Activated T-helper 1 cell treated with anti-CD3 and anti-CD28 coated beads, Interleukin-2, amount 50 U/mL, for 16 hours (primary cell): ENCODE measurements around the gene C1orf105.

Source experiments
- DNase-seq, 2 donors: peaks; one replicate each; pipeline ENCODE4 v3.0.0-alpha.2; 2020; ENCODE audit warnings: low read depth in 1 of 2, low spot score in 1 of 2

C1orf105 gene

GRCh38 chr1:172395576-172395975 is 24.9 kb upstream of the C1orf105 start:
- DNase-seq: no peak

GRCh38 chr1:172397221-172397620 is 23.3 kb upstream of the C1orf105 start:
- DNase-seq: no peak

DNA sequence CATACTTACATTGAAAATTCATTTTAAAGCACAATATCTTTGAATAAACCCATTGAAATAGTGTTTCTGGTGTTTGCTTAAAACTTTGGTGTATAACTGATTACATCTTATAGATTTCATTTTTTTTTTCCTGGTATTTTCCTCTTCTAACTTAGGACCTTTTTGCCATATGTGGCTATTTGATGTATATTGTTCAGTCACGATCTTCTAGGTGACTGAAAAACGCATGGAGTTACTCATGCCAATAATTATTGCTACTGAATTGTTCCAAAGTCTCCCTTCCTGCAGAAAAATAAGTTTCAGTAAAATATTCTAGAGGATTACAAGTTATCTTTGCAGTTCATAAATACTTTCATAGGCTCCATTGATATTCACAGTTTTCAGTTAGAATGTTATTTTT is 22.9 kb upstream of the C1orf105 start:
- no peak for DNase-seq

DNA sequence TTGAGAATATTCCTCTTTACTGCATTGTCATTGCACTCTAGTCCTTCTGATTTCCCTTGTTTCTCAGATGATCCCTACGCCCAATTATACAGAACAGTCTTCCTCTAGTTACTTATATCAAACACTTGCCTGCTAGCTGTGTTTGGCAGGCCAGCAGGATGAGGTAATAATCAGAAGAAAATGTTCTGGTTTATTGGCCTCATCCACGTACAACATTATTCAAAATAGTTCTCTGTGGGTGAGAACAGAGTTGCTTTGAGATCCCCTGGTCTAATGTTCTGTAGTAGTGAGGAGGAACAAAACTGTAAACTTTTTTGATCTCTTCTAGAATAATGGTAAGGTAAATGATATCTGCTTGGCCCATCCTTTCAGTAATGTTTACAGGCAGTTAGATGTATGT is 22.3 kb upstream of the C1orf105 start:
- DNase-seq: no peak

GRCh38 chr1:172398970-172399755 is 21.3 kb upstream of the C1orf105 start:
- DNase-seq: no peak

DNA sequence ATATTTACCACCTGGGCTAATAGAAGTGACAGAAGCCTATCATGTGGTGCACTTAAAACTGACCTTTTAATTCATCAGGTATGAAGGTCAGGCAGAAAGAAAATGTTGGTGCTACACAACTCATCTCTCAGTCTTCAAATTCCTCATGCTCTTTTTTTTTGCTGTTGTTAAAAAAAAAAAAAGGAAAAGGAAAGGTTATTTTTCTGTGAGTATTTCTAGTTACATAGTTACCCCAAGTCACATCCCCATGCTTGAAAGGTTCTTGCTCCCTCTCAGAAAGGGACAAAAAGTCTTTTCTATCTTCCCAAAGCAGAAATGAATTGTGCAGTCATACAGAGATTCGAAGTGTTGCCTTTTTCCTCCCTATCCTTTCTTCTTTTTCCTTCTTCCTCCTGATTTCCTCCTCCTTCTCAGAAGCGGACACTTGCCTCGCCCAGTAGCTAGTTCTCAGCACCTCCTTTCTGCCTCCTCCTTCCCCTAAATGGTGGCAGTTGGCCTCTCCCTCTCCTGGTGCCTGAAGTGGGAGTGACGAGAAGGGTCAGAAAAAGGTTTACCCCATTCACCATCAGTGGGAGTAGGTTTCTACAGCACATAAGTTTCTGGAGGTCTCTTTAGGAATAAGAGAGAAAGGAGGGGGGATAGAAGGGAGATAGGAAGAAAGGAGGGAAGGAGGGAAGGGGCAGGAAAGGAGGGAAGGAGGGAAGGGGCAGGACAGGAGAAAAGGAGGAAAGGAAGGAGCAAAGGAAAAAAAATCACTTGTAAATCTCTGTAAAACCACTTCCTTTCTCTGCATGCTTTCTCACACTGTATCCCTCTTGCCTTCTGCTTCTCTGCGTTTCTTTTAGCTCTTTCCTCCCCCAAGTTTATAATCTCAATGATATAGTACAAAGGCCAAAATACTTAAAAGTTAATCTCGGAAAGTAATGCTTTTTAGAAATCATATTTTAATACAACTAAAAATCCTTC is 20.4 kb upstream of the C1orf105 start:
- DNase-seq: no peak

DNA sequence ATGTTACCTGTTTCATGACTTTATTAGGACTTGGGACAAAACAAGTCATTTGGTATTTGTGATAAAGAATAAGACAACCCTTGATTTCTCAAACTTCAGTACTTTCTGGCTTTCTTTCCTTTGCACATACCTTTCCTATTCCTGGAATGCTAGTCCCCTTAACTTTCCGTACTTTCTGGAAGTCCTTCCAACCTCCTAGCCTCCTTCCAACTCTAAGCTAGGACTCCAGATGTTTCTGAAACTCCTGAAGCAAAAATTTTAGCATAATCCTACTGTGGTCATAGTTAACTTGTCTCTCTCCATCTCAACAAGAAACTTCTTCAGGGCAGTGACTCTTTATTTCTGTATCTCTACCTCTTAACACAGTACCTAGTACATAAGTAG is 19.8 kb upstream of the C1orf105 start:
- no peak for DNase-seq

GRCh38 chr1:172401477-172401876 is 19.0 kb upstream of the C1orf105 start:
- DNase-seq: no peak

GRCh38 chr1:172401892-172402291 is 18.6 kb upstream of the C1orf105 start:
- DNase-seq: no peak

GRCh38 chr1:172402878-172403569 is 17.5 kb upstream of the C1orf105 start:
- DNase-seq: no peak

- no peak for DNase-seq
These were observed 16.4 kb upstream of the C1orf105 start for GRCh38 chr1:172404121-172404520.

DNA sequence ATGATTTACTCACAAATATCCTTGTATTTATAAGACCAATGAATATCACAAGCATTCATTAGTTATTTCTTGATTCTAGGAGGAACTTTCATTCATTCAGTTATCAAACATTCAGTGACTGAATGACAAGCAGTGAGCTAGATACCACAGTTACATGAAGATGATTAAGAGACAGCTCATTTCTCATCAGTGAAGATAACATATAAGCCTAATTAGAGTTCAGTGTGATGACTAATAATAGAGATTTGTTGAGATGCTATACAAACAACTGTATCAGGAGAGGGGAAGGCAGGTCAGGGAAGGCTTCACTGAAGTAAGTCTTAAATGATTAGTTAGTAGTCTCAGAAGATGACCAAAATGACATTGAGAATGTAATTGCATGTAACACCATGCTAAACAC is 14.6 kb upstream of the C1orf105 start:
- no peak for DNase-seq

- DNase-seq: no peak
These were observed 13.5 kb upstream of the C1orf105 start for GRCh38 chr1:172406968-172407367.

GRCh38 chr1:172408958-172409357 is 11.5 kb upstream of the C1orf105 start:
- DNase-seq: no peak

DNA sequence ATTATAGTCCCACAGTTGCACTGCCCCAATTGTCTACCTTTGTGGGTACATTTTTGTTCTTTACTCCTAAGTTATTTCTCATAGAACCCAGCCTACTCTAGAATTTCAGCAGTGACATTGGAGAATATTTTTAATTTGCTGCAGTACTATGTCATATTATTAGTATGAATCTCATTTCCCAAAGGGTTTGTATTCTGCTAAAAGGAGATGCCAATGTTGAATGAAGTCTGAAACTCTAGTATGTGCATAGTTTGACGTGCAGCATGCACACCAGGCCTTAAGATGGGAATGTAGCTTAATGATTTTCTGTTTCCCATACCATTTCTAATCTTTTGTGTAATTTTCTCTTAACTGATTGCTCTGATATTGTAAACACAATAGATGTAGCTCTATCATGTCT is 10.5 kb upstream of the C1orf105 start:
- DNase-seq: no peak

GRCh38 chr1:172411791-172412338 is 8.6 kb upstream of the C1orf105 start:
- DNase-seq: no peak

DNA sequence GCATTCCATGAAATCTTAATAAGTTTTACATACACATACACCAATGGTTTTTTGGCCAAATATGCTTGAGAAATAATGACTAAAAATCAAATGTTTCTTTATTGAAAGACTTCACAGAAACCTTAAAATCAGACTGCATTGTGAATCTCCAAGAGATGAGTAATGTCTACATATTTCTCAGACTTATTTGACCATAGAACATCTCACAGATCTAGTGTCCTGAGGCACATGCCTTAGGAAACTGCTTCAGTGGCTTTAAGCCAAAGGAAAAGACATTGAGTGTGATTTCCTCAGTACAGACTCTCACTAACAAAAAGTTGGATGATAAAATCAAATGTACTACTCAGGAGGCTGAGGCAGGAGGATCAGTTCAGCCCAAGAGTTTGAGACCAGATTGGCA is 6.2 kb upstream of the C1orf105 start:
- DNase-seq: no peak

- DNase-seq: no peak
These were observed 3.9 kb upstream of the C1orf105 start for GRCh38 chr1:172416496-172417035.

DNA sequence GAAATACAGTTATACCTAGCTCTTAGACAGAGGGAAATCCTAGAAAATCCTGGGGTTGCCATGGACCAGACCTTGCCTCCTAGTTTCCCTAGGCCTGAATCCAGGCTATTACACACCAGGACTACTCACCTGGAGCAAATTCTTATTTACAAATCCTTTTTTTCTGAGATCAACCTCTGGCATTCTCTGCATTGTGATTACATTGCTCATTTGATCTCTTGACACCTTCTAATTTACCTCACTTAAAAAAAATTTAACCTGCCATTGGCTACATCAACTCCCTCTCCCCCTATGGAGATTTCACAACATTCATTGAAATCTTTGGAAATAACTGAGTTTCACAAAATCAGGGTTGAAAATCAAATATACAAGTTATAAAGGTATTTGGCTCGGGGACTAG is 2.9 kb upstream of the C1orf105 start:
- DNase-seq: no peak

DNA sequence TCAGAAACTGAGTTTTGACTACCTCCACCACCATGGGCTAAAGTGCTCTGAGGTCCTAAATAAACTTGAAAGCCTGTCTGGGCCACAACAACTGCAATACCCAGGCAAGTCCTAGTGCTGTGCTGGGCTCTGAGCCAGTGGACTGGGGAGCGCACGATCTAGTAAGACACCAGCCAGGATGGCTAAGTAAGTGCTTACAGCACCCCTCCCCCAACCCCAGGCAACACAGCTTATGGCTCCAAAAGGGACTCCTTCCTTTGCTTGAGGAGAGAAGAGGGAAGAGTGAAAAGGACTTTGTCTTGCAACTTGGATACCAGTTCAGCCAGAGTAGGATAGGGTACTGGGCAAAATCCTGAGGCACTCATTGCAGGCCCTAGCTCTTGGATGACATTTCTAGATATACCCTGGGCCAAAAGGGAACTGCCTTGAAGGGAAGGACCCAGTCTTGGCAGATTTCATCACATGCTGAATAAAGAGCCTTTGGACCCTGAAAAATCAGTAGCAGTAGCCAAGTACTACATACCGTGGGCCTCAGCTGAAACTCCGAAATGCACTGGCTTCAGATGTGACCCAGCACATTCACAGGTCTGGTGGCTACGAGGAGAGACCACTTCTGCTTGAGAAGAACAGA is 1.6 kb downstream of the C1orf105 start:
- no peak for DNase-seq

DNA sequence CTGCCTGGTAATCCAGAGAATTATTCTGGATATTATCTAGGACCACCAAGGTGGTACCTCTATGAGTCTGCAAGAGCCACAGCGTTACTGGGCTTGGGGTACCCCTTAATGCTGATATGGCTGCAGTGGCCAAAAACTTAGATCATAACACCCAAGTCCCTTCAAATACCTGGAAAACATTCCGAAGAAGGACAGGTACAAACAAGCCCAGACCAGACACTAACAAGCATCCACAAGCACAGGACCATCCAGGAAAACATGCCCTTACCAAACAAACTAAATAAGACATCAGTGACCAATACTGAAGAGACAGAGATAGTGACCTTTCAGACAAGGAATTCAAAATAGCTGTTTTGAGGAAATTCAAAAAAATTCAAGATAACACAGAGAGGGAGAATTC is 2.9 kb downstream of the C1orf105 start:
- no peak for DNase-seq
